KMS-11 (cell line): ENCODE results near the gene S100G.
"Not testable (repeated sequence)": the region's sequence is repeated elsewhere in the genome, so short reads cannot be mapped to it uniquely, and the experiment has no call there.

ENCODE experiments used
- H2AFZ ChIP-seq: fragments of 200-600 bp; sonication (generic); 2 replicates; pipeline ENCODE4 v1.6.1; 2016; ENCODE audit warnings: antibody characterized with exemption, mixed run types, low read depth
- H3K27ac ChIP-seq: fragments of 200-600 bp; sonication (generic); 2 replicates; pipeline ENCODE4 v1.6.1; 2016; ENCODE audit warnings: mild to moderate bottlenecking, mixed run types
- H3K27me3 ChIP-seq: fragments of 200-600 bp; sonication (generic); 2 replicates; pipeline ENCODE4 v1.6.1; 2017; ENCODE audit warnings: mild to moderate bottlenecking, low read depth, mixed run types, moderate library complexity; ENCODE audit not compliant: insufficient read depth
- H3K36me3 ChIP-seq: fragments of 200-600 bp; sonication (generic); 2 replicates; pipeline ENCODE4 v1.6.1; 2017; ENCODE audit warnings: mild to moderate bottlenecking, mixed run types; ENCODE audit not compliant: insufficient read depth
- H3K4me1 ChIP-seq: fragments of 200-600 bp; sonication (generic); 2 replicates; pipeline ENCODE4 v1.6.1; 2016; ENCODE audit warnings: mild to moderate bottlenecking, low read depth, mixed run types; ENCODE audit not compliant: poor library complexity, severe bottlenecking
- H3K4me2 ChIP-seq: fragments of 200-600 bp; sonication (generic); 2 replicates; pipeline ENCODE4 v1.7.0; 2016; ENCODE audit warnings: mild to moderate bottlenecking, mixed run types
- H3K4me3 ChIP-seq: fragments of 200-600 bp; sonication (generic); IDR thresholded peaks from 2 replicates; pipeline ENCODE4 v1.6.1; 2017; ENCODE audit warnings: low read depth, low read length, mixed read lengths; ENCODE audit not compliant: insufficient read depth
- H3K79me2 ChIP-seq: fragments of 200-600 bp; sonication (generic); 2 replicates; pipeline ENCODE4 v1.6.1; 2016; ENCODE audit warnings: low read depth, mixed run types; ENCODE audit not compliant: insufficient read depth
- H3K9ac ChIP-seq: fragments of 200-600 bp; sonication (generic); 2 replicates; pipeline ENCODE4 v1.6.1; 2016; ENCODE audit warnings: mild to moderate bottlenecking, mixed run types
- H4K20me1 ChIP-seq: fragments of 200-600 bp; sonication (generic); 2 replicates; pipeline ENCODE4 v1.6.1; 2016; ENCODE audit warnings: mild to moderate bottlenecking, mixed run types; ENCODE audit not compliant: insufficient read depth
- CTCF ChIP-seq: fragments of 200-600 bp; sonication (generic); conservative IDR thresholded peaks from 2 replicates; pipeline ENCODE4 v1.6.1; 2017; ENCODE audit warnings: low read depth, mild to moderate bottlenecking, antibody characterized with exemption, low read length, moderate library complexity, mixed read lengths

The S100G gene

GRCh38 chrX:16618422-16618821 lies 31.5 kb upstream of the S100G start:
- H3K4me2 ChIP-seq = no peak overlapping the region

GRCh38 chrX:16619024-16619423 lies 30.9 kb upstream of the S100G start:
- H3K9ac ChIP-seq = no peak overlapping the region
- no peak overlapping the region for H2AFZ ChIP-seq
- no peak overlapping the region for H3K27ac ChIP-seq
- no peaks in the 10 kb centered on the region for H3K27me3 ChIP-seq
- H3K36me3 ChIP-seq = no peaks in the 10 kb centered on the region
- H3K4me2 ChIP-seq = no peak overlapping the region
- H3K4me1 ChIP-seq = no peaks in the 10 kb centered on the region
- H4K20me1 ChIP-seq = no peaks in the 10 kb centered on the region
- no peak for TF ChIP-seq CTCF
- no peak overlapping the region for H3K4me3 ChIP-seq
- no peaks in the 10 kb centered on the region for H3K79me2 ChIP-seq

More at GRCh38 chrX:16618422-16618821, 31.5 kb upstream of the S100G start:
- no peak overlapping the region for H3K9ac ChIP-seq
- no peak overlapping the region for H3K27ac ChIP-seq
- H3K79me2 ChIP-seq = no peaks in the 10 kb centered on the region
- H2AFZ ChIP-seq = no peak overlapping the region
- H3K36me3 ChIP-seq = no peaks in the 10 kb centered on the region
- no peak overlapping the region for H3K4me3 ChIP-seq
- no peaks in the 10 kb centered on the region for H3K4me1 ChIP-seq
- no peaks in the 10 kb centered on the region for H3K27me3 ChIP-seq
- TF ChIP-seq CTCF = no peak
- no peaks in the 10 kb centered on the region for H4K20me1 ChIP-seq

GRCh38 chrX:16628511-16628910 lies 21.4 kb upstream of the S100G start:
- H3K4me3 ChIP-seq, H4K20me1 ChIP-seq, H3K4me1 ChIP-seq, H3K79me2 ChIP-seq, H3K27me3 ChIP-seq, H2AFZ ChIP-seq, H3K27ac ChIP-seq, H3K36me3 ChIP-seq, H3K4me2 ChIP-seq, H3K9ac ChIP-seq: not testable (repeated sequence)

GRCh38 chrX:16628946-16629595 lies 20.9 kb upstream of the S100G start:
- TF ChIP-seq CTCF = no peak
- H3K4me1 ChIP-seq = no peaks in the 10 kb centered on the region
- no peak overlapping the region for H3K27ac ChIP-seq
- no peak overlapping the region for H3K9ac ChIP-seq
- H3K4me2 ChIP-seq = no peak overlapping the region
- H3K4me3 ChIP-seq = no peak overlapping the region
- no peaks in the 10 kb centered on the region for H3K36me3 ChIP-seq
- H4K20me1 ChIP-seq = no peaks in the 10 kb centered on the region
- H3K79me2 ChIP-seq = no peaks in the 10 kb centered on the region
- H3K27me3 ChIP-seq = no peaks in the 10 kb centered on the region
- H2AFZ ChIP-seq = no peak overlapping the region

GRCh38 chrX:16629909-16630308 lies 20.0 kb upstream of the S100G start:
- H3K27ac ChIP-seq = no peak overlapping the region

More at GRCh38 chrX:16629909-16630308, 20.0 kb upstream of the S100G start:
- no peaks in the 10 kb centered on the region for H3K79me2 ChIP-seq
- H2AFZ ChIP-seq = no peak overlapping the region
- no peaks in the 10 kb centered on the region for H3K27me3 ChIP-seq
- H3K4me3 ChIP-seq = no peak overlapping the region
- no peak overlapping the region for H3K4me2 ChIP-seq
- TF ChIP-seq CTCF = no peak
- H4K20me1 ChIP-seq = no peaks in the 10 kb centered on the region
- H3K36me3 ChIP-seq = no peaks in the 10 kb centered on the region
- no peaks in the 10 kb centered on the region for H3K4me1 ChIP-seq
- no peak overlapping the region for H3K9ac ChIP-seq
